Calu3 (cell line): ENCODE results near the gene SH3RF3. TPM values are rescaled to one million over a fixed set of nuclear protein-coding genes. Genes with fewer than 3 reads are reported as not detected.
"Not testable (repeated sequence)": the region's sequence is repeated elsewhere in the genome, so short reads cannot be mapped to it uniquely, and the experiment has no call there.

ENCODE experiments used
- BruUV-seq: library from RNA; stranded (reverse); fragments of 400-500 nt; replicated peaks from 2 replicates; lab custom pipeline; 2021; lab: Mats Ljungman, UMichigan
- CTCF ChIA-PET: fragments of 300-600 bp; sonication (Branson Sonifier 250); formaldehyde crosslinking; loops from one replicate; lab custom pipeline; 2022; ENCODE audit warnings: antibody characterized with exemption; lab: Charles Lee
- DNase-seq: peaks from one replicate; pipeline ENCODE4 v3.0.0; 2022
- H3K27ac Mint-ChIP-seq: one replicate; pipeline ENCODE4 v1.8.0; 2022; ENCODE audit warnings: mixed read lengths; ENCODE audit not compliant: unreplicated experiment
- H3K27me3 Mint-ChIP-seq: one replicate; pipeline ENCODE4 v1.8.0; 2022; ENCODE audit warnings: mixed read lengths; ENCODE audit not compliant: unreplicated experiment
- H3K36me3 Mint-ChIP-seq: one replicate; pipeline ENCODE4 v1.8.0; 2022; ENCODE audit warnings: mild to moderate bottlenecking, moderate library complexity, mixed read lengths; ENCODE audit not compliant: insufficient read depth, unreplicated experiment
- H3K4me1 Mint-ChIP-seq: one replicate; pipeline ENCODE4 v1.8.0; 2022; ENCODE audit warnings: mild to moderate bottlenecking, low read depth, mixed read lengths; ENCODE audit not compliant: unreplicated experiment
- H3K4me3 Mint-ChIP-seq: one replicate; pipeline ENCODE4 v1.8.0; 2022; ENCODE audit warnings: mild to moderate bottlenecking, low read depth, moderate library complexity, mixed read lengths; ENCODE audit not compliant: unreplicated experiment
- H3K9me3 Mint-ChIP-seq: one replicate; pipeline ENCODE4 v1.8.0; 2022; ENCODE audit warnings: low read depth, mixed read lengths; ENCODE audit not compliant: unreplicated experiment
- intact Hi-C: fragments of 100-400 bp; cut with micrococcal nuclease; formaldehyde crosslinking; loops from one replicate; pipeline ENCODE4 v1.10.0; 2022; ENCODE audit not compliant: unreplicated experiment
- total RNA-seq: library from RNA; stranded (reverse); gene quantifications from 2 replicates; pipeline ENCODE4 v1.2.3, GENCODE V29; 2022
- TF ChIP-seq, protein P1 (sequence below): fragments of 200-600 bp; IDR thresholded peaks from one replicate; pipeline ENCODE4 v1.8.0; 2022; ENCODE audit warnings: antibody characterized with exemption; ENCODE audit not compliant: unreplicated experiment

The SH3RF3 gene
- total RNA-seq, 1 experiment from 2014 or later, result 0.17 TPM

DNA sequence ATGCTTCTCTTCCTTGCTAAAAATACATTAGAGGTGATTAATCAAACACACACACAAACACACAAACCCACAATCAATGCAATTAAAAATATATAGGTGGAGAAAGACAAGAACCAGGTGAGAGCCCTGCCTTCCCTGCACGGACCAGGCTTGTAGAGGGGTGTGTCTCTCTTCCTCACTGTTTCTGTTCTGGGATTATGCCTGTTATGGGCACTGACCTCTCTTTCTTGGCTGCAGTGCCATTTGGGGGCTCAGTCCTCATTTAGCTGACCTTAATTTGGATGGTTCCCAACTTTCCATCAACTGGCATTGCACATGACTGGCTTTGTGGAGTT lies 89.8 kb downstream of the SH3RF3 start:
- BruUV-seq, result no TSS peak
- CTCF ChIA-PET, result no interaction called here

DNA sequence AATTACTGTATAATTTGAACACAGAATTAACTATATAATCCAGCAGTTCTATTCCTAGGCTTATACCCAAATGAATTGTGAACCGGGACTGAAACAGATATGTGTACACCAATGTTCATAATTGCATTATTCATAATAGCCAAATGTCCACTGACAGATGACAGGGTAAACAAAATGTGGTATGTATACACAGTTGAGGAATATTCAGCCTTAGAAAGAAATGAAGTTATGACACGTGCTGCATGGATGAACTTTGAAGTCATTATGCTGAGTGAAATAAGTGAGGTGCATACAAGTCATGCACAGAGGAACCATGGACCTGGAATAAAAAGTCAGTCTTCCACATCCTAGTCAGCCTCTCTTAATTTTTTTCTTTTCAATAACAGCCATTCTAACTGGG lies 91.9 kb downstream of the SH3RF3 start:
- intact Hi-C loops, result no loop called here
- H3K4me3 Mint-ChIP-seq, result no peak overlapping the region
- peaks cover 67% of the 10 kb centered on the region for H3K27me3 Mint-ChIP-seq
- DNase-seq, result no peak
- BruUV-seq, result no TSS peak
- no peaks in the 10 kb centered on the region for H3K36me3 Mint-ChIP-seq
- no peaks in the 10 kb centered on the region for H3K4me1 Mint-ChIP-seq
- peaks cover 4% of the 10 kb centered on the region for H3K9me3 Mint-ChIP-seq
- H3K27ac Mint-ChIP-seq, result no peak overlapping the region
- CTCF ChIA-PET, result no interaction called here
- TF ChIP-seq, protein P1, sequence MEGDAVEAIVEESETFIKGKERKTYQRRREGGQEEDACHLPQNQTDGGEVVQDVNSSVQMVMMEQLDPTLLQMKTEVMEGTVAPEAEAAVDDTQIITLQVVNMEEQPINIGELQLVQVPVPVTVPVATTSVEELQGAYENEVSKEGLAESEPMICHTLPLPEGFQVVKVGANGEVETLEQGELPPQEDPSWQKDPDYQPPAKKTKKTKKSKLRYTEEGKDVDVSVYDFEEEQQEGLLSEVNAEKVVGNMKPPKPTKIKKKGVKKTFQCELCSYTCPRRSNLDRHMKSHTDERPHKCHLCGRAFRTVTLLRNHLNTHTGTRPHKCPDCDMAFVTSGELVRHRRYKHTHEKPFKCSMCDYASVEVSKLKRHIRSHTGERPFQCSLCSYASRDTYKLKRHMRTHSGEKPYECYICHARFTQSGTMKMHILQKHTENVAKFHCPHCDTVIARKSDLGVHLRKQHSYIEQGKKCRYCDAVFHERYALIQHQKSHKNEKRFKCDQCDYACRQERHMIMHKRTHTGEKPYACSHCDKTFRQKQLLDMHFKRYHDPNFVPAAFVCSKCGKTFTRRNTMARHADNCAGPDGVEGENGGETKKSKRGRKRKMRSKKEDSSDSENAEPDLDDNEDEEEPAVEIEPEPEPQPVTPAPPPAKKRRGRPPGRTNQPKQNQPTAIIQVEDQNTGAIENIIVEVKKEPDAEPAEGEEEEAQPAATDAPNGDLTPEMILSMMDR, result no peak

More for the DNA sequence above, 89.8 kb downstream of the SH3RF3 start:
- no peak overlapping the region for H3K4me3 Mint-ChIP-seq
- H3K36me3 Mint-ChIP-seq, result no peaks in the 10 kb centered on the region
- peaks cover 8% of the 10 kb centered on the region for H3K4me1 Mint-ChIP-seq
- TF ChIP-seq, protein P1, result no peak
- intact Hi-C loops, result no loop called here
- peaks cover 86% of the 10 kb centered on the region for H3K27me3 Mint-ChIP-seq
- peaks cover 4% of the 10 kb centered on the region for H3K9me3 Mint-ChIP-seq
- no peak overlapping the region for H3K27ac Mint-ChIP-seq
- no peak for DNase-seq

DNA sequence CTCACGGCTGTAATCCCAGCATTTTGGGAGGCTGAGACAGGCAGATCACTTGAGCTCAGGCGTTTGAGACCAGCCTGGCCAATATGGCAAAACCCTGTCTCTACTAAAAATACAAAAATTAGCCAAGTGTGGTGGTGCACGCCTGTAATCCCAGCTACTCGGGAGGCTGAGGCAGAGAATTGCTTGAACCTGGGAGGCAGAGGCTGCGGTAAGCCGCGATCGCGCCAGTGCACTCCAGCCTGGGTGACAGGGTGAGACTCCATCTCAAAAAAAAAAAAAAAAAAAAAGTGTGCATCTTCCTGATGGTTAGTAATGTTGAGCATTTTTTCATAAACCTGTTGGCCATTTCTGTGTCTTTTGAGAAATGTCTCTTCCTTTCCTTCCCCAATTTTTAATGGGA lies 92.3 kb downstream of the SH3RF3 start:
- DNase-seq, H3K4me1 Mint-ChIP-seq, H3K9me3 Mint-ChIP-seq, H3K4me3 Mint-ChIP-seq, intact Hi-C loops, BruUV-seq, CTCF ChIA-PET, H3K27ac Mint-ChIP-seq, H3K36me3 Mint-ChIP-seq: not testable (repeated sequence)
- H3K27me3 Mint-ChIP-seq, result peaks cover 63% of the 10 kb centered on the region

DNA sequence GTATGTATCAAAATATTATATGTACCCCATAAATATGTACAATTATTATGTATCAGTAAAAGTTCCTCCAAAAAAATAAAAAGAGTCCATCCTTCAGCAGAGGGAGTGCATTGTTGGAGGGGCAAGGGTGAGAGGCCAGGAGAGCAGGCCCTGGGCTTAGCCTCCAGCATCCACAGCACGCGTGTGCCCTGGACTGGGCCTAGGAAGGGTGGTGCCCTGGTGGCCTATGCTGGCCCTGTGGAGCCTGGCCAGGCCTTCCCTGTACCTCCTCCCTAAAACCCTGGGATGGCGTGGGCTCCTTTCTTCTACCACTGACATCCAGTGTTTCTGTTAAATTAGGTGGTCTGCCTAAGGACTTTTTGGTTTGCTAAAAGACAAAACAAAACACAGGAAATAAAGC lies 93.4 kb downstream of the SH3RF3 start:
- CTCF ChIA-PET, result no interaction called here
- no peaks in the 10 kb centered on the region for H3K36me3 Mint-ChIP-seq
- H3K27ac Mint-ChIP-seq, result no peak overlapping the region
- no peak for DNase-seq
- BruUV-seq, result no TSS peak
- intact Hi-C loops, result no loop called here
- H3K4me1 Mint-ChIP-seq, result no peaks in the 10 kb centered on the region
- no peaks in the 10 kb centered on the region for H3K9me3 Mint-ChIP-seq
- H3K4me3 Mint-ChIP-seq, result no peak overlapping the region
- TF ChIP-seq, protein P1, result no peak
- peaks cover 58% of the 10 kb centered on the region for H3K27me3 Mint-ChIP-seq

DNA sequence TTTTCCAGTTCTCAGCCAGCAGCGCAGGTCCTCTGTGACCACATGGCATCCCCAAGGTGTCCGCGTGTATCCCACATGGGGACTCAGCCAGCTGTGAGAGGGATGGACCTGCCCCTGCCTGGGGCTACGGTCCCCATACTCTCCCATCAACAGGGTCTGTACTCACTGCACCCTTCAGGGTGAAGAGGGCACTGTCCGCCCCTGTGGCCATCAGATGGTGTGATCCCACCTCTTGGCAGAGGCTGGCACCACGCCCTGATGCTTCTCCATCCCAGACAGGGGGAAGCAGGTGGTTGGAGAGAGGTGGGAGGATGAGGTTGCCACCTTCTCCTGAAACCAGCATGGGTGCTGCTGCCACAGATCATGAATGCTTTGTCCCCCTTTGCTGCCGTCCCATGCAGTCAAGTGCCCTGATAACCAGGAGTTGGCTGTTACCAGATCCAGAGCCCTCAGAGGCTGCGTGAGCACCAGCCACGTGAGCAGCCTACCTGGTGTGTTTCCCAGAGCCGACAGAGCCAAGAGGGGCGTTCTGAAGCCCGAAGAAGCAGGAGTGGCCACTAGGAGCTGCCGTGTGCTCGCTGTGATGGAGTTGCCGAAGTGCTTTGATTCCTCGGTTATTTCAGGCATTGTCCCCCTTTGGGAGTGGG lies 93.9 kb downstream of the SH3RF3 start:
- Mint-ChIP-seq H3K9me3 (no peaks in the 10 kb centered on the region), H3K4me1 (no peaks in the 10 kb centered on the region), H3K27me3 (peaks cover 61% of the 10 kb centered on the region), H3K27ac (no peak overlapping the region), H3K4me3 (no peak overlapping the region), H3K36me3 (no peaks in the 10 kb centered on the region)
- TF ChIP-seq, protein P1, result no peak
- CTCF ChIA-PET, result interaction anchor here (1.4 kb wide), 1 partner anchor 9 kb away, joined by 4 read pairs; no protein-coding TSS in a partner anchor
- BruUV-seq, result no TSS peak
- intact Hi-C loops, result no loop called here
- DNase-seq, result no peak
